GM12878 (cell line): ENCODE measurements around the gene ABCB8. TPM values are rescaled to one million over a fixed set of nuclear protein-coding genes. Genes with fewer than 3 reads are reported as not detected.

Experiments
- ATAC-seq: fragments of 200-7000 bp; cut with Tn5 transposase; 3 replicates; pipeline ENCODE4 v1.9.1; 2020; ENCODE audit warnings: mild to moderate bottlenecking, moderate library complexity
- BruUV-seq: library from RNA; stranded (reverse); fragments of 400-500 nt; replicated peaks from 2 replicates; lab custom pipeline; 2021; lab: Mats Ljungman, UMichigan
- CTCF ChIA-PET: fragments of 300-600 bp; sonication (Branson Sonifier 250); formaldehyde crosslinking; extraction: SDS; loops from one replicate; lab custom pipeline; 2021; ENCODE audit warnings: inconsistent platforms; lab: Yijun Ruan, JAX
- POLR2A ChIA-PET: fragments of 350-600 bp; formaldehyde crosslinking; extraction: SDS; loops from one replicate; lab custom pipeline; 2021; ENCODE audit warnings: inconsistent platforms; lab: Charles Lee
- RAD21 ChIA-PET: fragments of 300-600 bp; sonication (Branson Sonifier 250); formaldehyde crosslinking; loops from one replicate; lab custom pipeline; 2023; ENCODE audit warnings: antibody characterized with exemption; ENCODE audit not compliant: unreplicated experiment; lab: Charles Lee
- SMC1A ChIA-PET: fragments of 300-600 bp; sonication (Branson Sonifier 250); formaldehyde crosslinking; loops from one replicate; lab custom pipeline; 2023; ENCODE audit not compliant: unreplicated experiment, uncharacterized antibody; lab: Charles Lee
- DNase-seq: peaks from one replicate; pipeline ENCODE4 v3.0.0-alpha.2; 2011; ENCODE audit warnings: low read depth, low spot score
- FAIRE-seq: peaks from 3 replicates; lab custom pipeline; 2011; peaks lifted over from hg19 to GRCh38; lab: Jason Lieb, UNC
- H2AFZ ChIP-seq: 2 replicates; pipeline ENCODE4 v1.6.0; 2011; ENCODE audit warnings: low read depth, low read length, control low read depth; ENCODE audit not compliant: control insufficient read depth
- H3K27ac ChIP-seq: 2 replicates; pipeline ENCODE4 v1.5.1; 2011; ENCODE audit warnings: control low read depth; ENCODE audit not compliant: control insufficient read depth, insufficient read depth
- H3K27me3 ChIP-seq, 2 experiments: replicated peaks in 1 of 2; 2 replicates each; pipeline versions ENCODE4 v1.6.0 to v1.6.1; 2011; ENCODE audit warnings: low read length in 1 of 2; ENCODE audit not compliant: control insufficient read depth in 2 of 2, insufficient read depth in 2 of 2
- H3K36me3 ChIP-seq, 2 experiments: 2 replicates each; pipeline ENCODE4 v1.5.1; 2011; ENCODE audit warnings: low read length in 1 of 2; ENCODE audit not compliant: control insufficient read depth in 2 of 2, insufficient read depth in 2 of 2
- H3K4me1 ChIP-seq: 2 replicates; pipeline ENCODE4 v1.6.1; 2011; ENCODE audit warnings: mild to moderate bottlenecking, low read length, moderate library complexity, mixed read lengths; ENCODE audit not compliant: control insufficient read depth, insufficient read depth
- H3K4me2 ChIP-seq: 2 replicates; pipeline ENCODE4 v1.6.0; 2011; ENCODE audit warnings: control low read depth; ENCODE audit not compliant: control insufficient read depth, insufficient read depth
- H3K4me3 ChIP-seq: fragments of 200-600 bp; sonication (generic); 2 replicates; pipeline ENCODE4 v1.5.1; 2016
- H3K79me2 ChIP-seq: 2 replicates; pipeline ENCODE4 v1.6.0; 2011; ENCODE audit warnings: low read length; ENCODE audit not compliant: control insufficient read depth, insufficient read depth
- H3K9ac ChIP-seq: 2 replicates; pipeline ENCODE4 v1.8.0; 2011; ENCODE audit warnings: low read length, control low read depth, mixed read lengths; ENCODE audit not compliant: control insufficient read depth, insufficient read depth
- H3K9me3 ChIP-seq: replicated peaks from 3 replicates; pipeline ENCODE4 v1.5.1; 2011; ENCODE audit warnings: mild to moderate bottlenecking, low read length; ENCODE audit not compliant: control insufficient read depth, insufficient read depth
- H4K20me1 ChIP-seq: 2 replicates; pipeline ENCODE4 v1.6.0; 2011; ENCODE audit not compliant: control insufficient read depth, insufficient read depth
- CBX5 ChIP-seq: sonication (generic); IDR thresholded peaks from 2 replicates; pipeline ENCODE4 v1.6.1; 2016; ENCODE audit warnings: low read depth, moderate library complexity, mild to moderate bottlenecking, inconsistent platforms
- KAT2A ChIP-seq: conservative IDR thresholded peaks from 2 replicates; pipeline ENCODE4 v1.6.1; 2011; ENCODE audit warnings: low read depth, low read length; ENCODE audit not compliant: control insufficient read depth
- MYC ChIP-seq: IDR thresholded peaks from 2 replicates; pipeline ENCODE4 v1.6.1; 2011; ENCODE audit warnings: mild to moderate bottlenecking, low read length, moderate library complexity, inconsistent platforms; ENCODE audit not compliant: insufficient read depth, insufficient replicate concordance, insufficient read length, severe bottlenecking
- NR2C1 ChIP-seq: fragments of 450-650 bp; IDR thresholded peaks from 2 replicates; pipeline ENCODE4 v1.6.1; 2017; ENCODE audit warnings: antibody characterized with exemption, mild to moderate bottlenecking, moderate library complexity
- NRF1 ChIP-seq: conservative IDR thresholded peaks from 2 replicates; pipeline ENCODE4 v1.6.1; 2011; ENCODE audit warnings: mild to moderate bottlenecking, low read depth, low read length, improper control_type of control experiment
- POU2F2 ChIP-seq: IDR thresholded peaks from 3 replicates; pipeline ENCODE4 v1.6.1; 2011; ENCODE audit warnings: low read depth, mild to moderate bottlenecking, low read length, borderline replicate concordance
- RB1 ChIP-seq: fragments of 450-650 bp; formaldehyde crosslinking; IDR thresholded peaks from 2 replicates; pipeline ENCODE4 v1.6.1; 2017; ENCODE audit warnings: mild to moderate bottlenecking, borderline replicate concordance
- RCOR1 ChIP-seq: conservative IDR thresholded peaks from 2 replicates; pipeline ENCODE4 v1.6.1; 2012; ENCODE audit warnings: low read depth, low read length, improper control_type of control experiment
- RELA ChIP-seq: fragments of 450-650 bp; IDR thresholded peaks from 2 replicates; pipeline ENCODE4 v1.8.0; 2014; ENCODE audit warnings: borderline replicate concordance; ENCODE audit not compliant: partially characterized antibody
- RFX5 ChIP-seq: IDR thresholded peaks from 2 replicates; pipeline ENCODE4 v1.6.1; 2011; ENCODE audit warnings: low read depth, low read length, improper control_type of control experiment
- SUPT20H ChIP-seq: IDR thresholded peaks from 2 replicates; pipeline ENCODE4 v1.6.1; 2011; ENCODE audit warnings: low read depth, mild to moderate bottlenecking, low read length, moderate library complexity, borderline replicate concordance; ENCODE audit not compliant: control insufficient read depth
- TAF1 ChIP-seq: IDR thresholded peaks from 2 replicates; pipeline ENCODE4 v1.6.1; 2011; ENCODE audit warnings: mild to moderate bottlenecking, low read depth, low read length, borderline replicate concordance
- TBL1XR1 ChIP-seq: IDR thresholded peaks from 2 replicates; pipeline ENCODE4 v1.6.1; 2012; ENCODE audit warnings: low read depth, low read length, improper control_type of control experiment
- WGBS: methylation state at CpG from one replicate; pipeline ENCODE4 v1.1.6; 2016; ENCODE audit warnings: low lambda C conversion rate; ENCODE audit not compliant: insufficient replicate concordance, insufficient coverage; ENCODE audit errors: missing lambda C conversion rate; 5-methylcytosine and 5-hydroxymethylcytosine counted together
- in situ Hi-C: fragments of 300-500 bp; cut with MboI; formaldehyde crosslinking; loops from 9 replicates; pipeline ENCODE4 v1.14.3; 2018; ENCODE audit warnings: mixed read lengths
- intact Hi-C: fragments of 100-400 bp; cut with micrococcal nuclease; formaldehyde crosslinking; loops from one replicate; pipeline ENCODE4 v1.14.2; 2022; ENCODE audit not compliant: unreplicated experiment
- polyA plus RNA-seq, 11 experiments: library from polyadenylated mRNA; depleted of rRNA in 4 of 11; unstranded in 6 of 11; stranded (reverse) in 5 of 11; fragments of >200 nt; fragmentation: Nextera tagmentation in 4 of 11; fragmentation: Illumina TruSeq in 1 of 11; extraction: Ambion mirVana in 4 of 11; extraction: Trizol in 1 of 11; gene quantifications; 1 replicate in 1 of 11; 2 replicates in 10 of 11; pipeline versions ENCODE4 v1.2.1 to v1.2.3, GENCODE V29; 2011 to 2016; ENCODE audit warnings: inconsistent platforms in 2 of 11, missing spikeins in 2 of 11, low read depth in 1 of 11
- total RNA-seq, 4 experiments: library from RNA; depleted of rRNA in 3 of 4; stranded (reverse); fragments of >200 nt in 3 of 4; fragmentation: Illumina TruSeq in 1 of 4; extraction: Trizol in 1 of 4; gene quantifications; 2 replicates each; pipeline versions ENCODE4 v1.2.1 to v1.2.3, GENCODE V29; 2013 to 2021
- TF ChIP-seq, protein P1 (sequence below): fragments of 450-650 bp; IDR thresholded peaks from 2 replicates; pipeline ENCODE4 v1.6.1; 2017; ENCODE audit warnings: mild to moderate bottlenecking, low read depth, inconsistent platforms; ENCODE audit not compliant: poor library complexity, severe bottlenecking

Gene ABCB8
- total and polyA plus RNA-seq, 10 of the 15 experiments (the other 5 are each of a cell fraction or from before 2014, with no cell fraction given), result 0.77 to 34.8 (median 18.9) TPM

DNA sequence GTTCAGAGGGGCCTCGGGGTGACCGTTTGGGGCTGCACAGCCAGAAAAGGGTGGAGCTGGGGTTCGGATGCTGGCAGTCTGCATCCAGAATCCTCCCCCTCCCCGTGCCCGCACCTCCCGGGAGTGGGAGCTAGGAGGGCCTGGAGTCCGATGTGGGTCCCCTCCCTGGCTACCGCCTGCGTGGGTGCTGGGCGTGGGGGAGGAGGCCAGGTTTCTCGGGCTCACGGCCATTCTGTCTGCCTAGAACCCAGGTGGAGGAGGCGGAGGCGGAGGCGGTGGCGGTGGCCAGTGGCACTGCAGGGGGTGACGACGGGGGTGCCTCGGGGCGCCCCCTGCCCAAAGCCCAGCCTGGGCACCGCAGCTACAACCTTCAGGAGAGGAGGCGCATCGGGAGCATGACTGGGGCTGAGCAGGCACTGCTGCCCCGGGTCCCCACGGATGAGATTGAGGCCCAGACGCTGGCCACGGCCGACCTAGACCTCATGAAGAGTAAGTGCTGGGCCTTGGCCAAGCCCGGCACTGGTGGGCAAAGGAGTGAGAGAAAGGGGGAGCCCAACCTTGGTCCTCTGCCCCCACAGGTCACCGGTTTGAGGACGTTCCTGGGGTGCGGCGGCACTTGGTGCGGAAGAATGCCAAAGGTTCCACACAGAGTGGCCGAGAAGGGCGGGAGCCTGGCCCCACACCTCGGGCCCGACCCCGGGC lies 38.2 kb downstream of the ABCB8 start:
- H3K9ac ChIP-seq, result no peak overlapping the region
- H3K4me1 ChIP-seq, result no peaks in the 10 kb centered on the region
- BruUV-seq, result no TSS peak
- H3K27ac ChIP-seq, result no peak overlapping the region
- RAD21 ChIA-PET, result no interaction called here
- TF ChIP-seq NRF1, result no peak
- TF ChIP-seq POU2F2, result no peak
- no peak for TF ChIP-seq KAT2A
- no peak for TF ChIP-seq TBL1XR1
- in situ Hi-C loops (no loop called here), intact Hi-C loops (no loop called here)
- H3K4me2 ChIP-seq, result no peak overlapping the region
- H3K79me2 ChIP-seq, result peaks cover 4% of the 10 kb centered on the region
- DNase-seq, result no peak
- no peaks in the 10 kb centered on the region for H4K20me1 ChIP-seq
- H3K9me3 ChIP-seq, result no peaks in the 10 kb centered on the region
- H3K36me3 ChIP-seq, result peaks cover 11 to 23% of the 10 kb centered on the region in 2 experiments; a peak in 3 of 4 replicates
- no peak overlapping the region for H2AFZ ChIP-seq
- CTCF ChIA-PET, result no interaction called here
- WGBS, result 99% methylated on average over 29 of the region's 39 CpGs
- POLR2A ChIA-PET, result interaction anchor here (0.6 kb wide), 1 partner anchor 32 kb away, joined by 3 read pairs; no protein-coding TSS in a partner anchor
- no peak overlapping the region for H3K4me3 ChIP-seq
- no peak for FAIRE-seq
- SMC1A ChIA-PET, result no interaction called here
- ATAC-seq, result no peak
- H3K27me3 ChIP-seq, result no peaks in the 10 kb centered on the region

DNA sequence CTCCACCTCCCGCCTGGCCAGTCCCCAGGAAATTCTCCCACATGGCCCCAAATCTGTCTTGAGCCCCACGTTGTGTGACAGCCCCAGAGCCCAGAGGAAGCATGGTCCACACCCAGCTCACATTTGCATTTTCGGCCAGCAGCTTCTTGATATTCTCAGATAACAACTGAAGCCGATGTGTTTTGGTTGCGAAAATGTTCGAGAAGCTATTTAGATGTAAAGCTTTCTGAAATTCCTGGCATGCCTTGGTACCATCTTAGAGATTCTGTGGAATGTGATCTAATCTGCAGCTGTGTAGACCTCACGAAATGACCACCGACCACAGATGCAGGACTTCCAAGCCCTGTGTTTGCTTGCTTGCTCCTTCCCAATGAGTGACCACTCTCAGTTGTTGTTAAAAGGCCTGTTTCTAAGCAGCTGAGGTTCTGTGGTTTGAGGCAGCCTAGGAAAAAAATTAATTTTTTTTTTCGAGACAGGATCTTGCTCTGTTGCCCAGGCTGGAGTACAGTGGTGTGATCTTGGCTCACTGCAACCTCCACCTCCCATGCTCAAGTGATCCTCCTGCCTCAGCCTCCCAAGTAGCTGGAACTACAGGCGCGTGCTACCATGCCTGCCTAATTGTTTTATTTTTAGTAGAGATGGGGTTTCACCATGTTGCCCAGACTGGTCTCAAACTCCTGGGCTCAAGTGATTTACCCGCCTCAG lies 40.0 kb downstream of the ABCB8 start:
- FAIRE-seq (no peak), DNase-seq (no peak), ATAC-seq (no peak)
- Histone ChIP-seq H3K4me3 (no peak overlapping the region), H3K36me3 (peaks cover 11 to 27% of the 10 kb centered on the region in 2 experiments; a peak in 3 of 4 replicates), H3K4me2 (no peak overlapping the region), H3K9ac (no peak overlapping the region), H3K9me3 (no peaks in the 10 kb centered on the region), H3K4me1 (no peaks in the 10 kb centered on the region), H3K27ac (no peak overlapping the region), H4K20me1 (no peaks in the 10 kb centered on the region), H3K79me2 (no peaks in the 10 kb centered on the region), H2AFZ (no peak overlapping the region), H3K27me3 (no peaks in the 10 kb centered on the region)
- in situ Hi-C loops (no loop called here), intact Hi-C loops (no loop called here)
- ChIA-PET CTCF (interaction anchor here (1.1 to 1.4 kb wide), 3 partner anchors 17 to 41 kb away, joined by 3 to 7 read pairs (median 4); no protein-coding TSS in a partner anchor), RAD21 (no interaction called here), SMC1A (interaction anchor here (0.8 to 1.2 kb wide), 2 partner anchors 12 to 40 kb away, joined by 3 read pairs; partner anchors contain the start of gene FASTK), POLR2A (no interaction called here)
- WGBS, result 78% methylated on average over 11 of the region's 12 CpGs
- BruUV-seq, result no TSS peak
- TF ChIP-seq SUPT20H (no peak), NR2C1 (no peak), TAF1 (no peak), CBX5 (no peak), RB1 (no peak), RELA (no peak), RCOR1 (no peak), RFX5 (no peak), MYC (no peak)
- TF ChIP-seq, protein P1, sequence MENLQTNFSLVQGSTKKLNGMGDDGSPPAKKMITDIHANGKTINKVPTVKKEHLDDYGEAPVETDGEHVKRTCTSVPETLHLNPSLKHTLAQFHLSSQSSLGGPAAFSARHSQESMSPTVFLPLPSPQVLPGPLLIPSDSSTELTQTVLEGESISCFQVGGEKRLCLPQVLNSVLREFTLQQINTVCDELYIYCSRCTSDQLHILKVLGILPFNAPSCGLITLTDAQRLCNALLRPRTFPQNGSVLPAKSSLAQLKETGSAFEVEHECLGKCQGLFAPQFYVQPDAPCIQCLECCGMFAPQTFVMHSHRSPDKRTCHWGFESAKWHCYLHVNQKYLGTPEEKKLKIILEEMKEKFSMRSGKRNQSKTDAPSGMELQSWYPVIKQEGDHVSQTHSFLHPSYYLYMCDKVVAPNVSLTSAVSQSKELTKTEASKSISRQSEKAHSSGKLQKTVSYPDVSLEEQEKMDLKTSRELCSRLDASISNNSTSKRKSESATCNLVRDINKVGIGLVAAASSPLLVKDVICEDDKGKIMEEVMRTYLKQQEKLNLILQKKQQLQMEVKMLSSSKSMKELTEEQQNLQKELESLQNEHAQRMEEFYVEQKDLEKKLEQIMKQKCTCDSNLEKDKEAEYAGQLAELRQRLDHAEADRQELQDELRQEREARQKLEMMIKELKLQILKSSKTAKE, result no peak
